ENCODE results near the gene CDK17. TPM values are rescaled to one million over a fixed set of nuclear protein-coding genes. Genes with fewer than 3 reads are reported as not detected.
"Not testable (repeated sequence)": the region's sequence is repeated elsewhere in the genome, so short reads cannot be mapped to it uniquely, and the experiment has no call there.

Gene CDK17
- total RNA-seq, 2 donors from 2014 or later: 30.7 to 97.6 TPM

- Histone ChIP-seq H3K36me3 (no peaks in the 10 kb centered on the region), H3K27ac (no peak overlapping the region), H3K27me3 (replicated peaks; ENCODE audit: insufficient read depth) (no peaks in the 10 kb centered on the region), H3K4me1 (ENCODE audit: control insufficient read depth in 1 of 2, low read depth in 2 of 2) (no peaks in the 10 kb centered on the region), H3K4me3 (no peak overlapping the region), H3K9me3 (no peaks in the 10 kb centered on the region)
- TF ChIP-seq CTCF (IDR thresholded peaks at IDR 0.05): no peak
- DNase-seq (ENCODE audit: low spot score) (no peak), ATAC-seq (ENCODE audit: insufficient number of reproducible peaks, low FRiP score, low read depth) (no peak)
Observed at GRCh38 chr12:96409731-96410130, 9.5 kb upstream of the CDK17 start.

GRCh38 chr12:96408993-96409392 is 8.8 kb upstream of the CDK17 start:
- no peak overlapping the region for H3K27ac ChIP-seq
- ATAC-seq (ENCODE audit: insufficient number of reproducible peaks, low FRiP score, low read depth) (no peak), DNase-seq (ENCODE audit: low spot score) (no peak)
- no peaks in the 10 kb centered on the region for H3K9me3 ChIP-seq
- no peak for TF ChIP-seq CTCF (IDR thresholded peaks at IDR 0.05)
- H3K4me1 ChIP-seq (ENCODE audit: control insufficient read depth in 1 of 2, low read depth in 2 of 2): no peaks in the 10 kb centered on the region
- H3K27me3 ChIP-seq (replicated peaks; ENCODE audit: insufficient read depth): no peaks in the 10 kb centered on the region
- H3K4me3 ChIP-seq: no peak overlapping the region
- no peaks in the 10 kb centered on the region for H3K36me3 ChIP-seq

- H3K4me1 ChIP-seq (ENCODE audit: control insufficient read depth in 1 of 2, low read depth in 2 of 2); H3K36me3 ChIP-seq; H3K27me3 ChIP-seq (replicated peaks; ENCODE audit: insufficient read depth); H3K9me3 ChIP-seq; ATAC-seq (ENCODE audit: insufficient number of reproducible peaks, low FRiP score, low read depth); DNase-seq (ENCODE audit: low spot score); H3K27ac ChIP-seq; H3K4me3 ChIP-seq: not testable (repeated sequence)
Observed at GRCh38 chr12:96407429-96408097, 7.3 kb upstream of the CDK17 start.

- H3K4me1 ChIP-seq (ENCODE audit: control insufficient read depth in 1 of 2, low read depth in 2 of 2): peaks cover 0 to 6% of the 10 kb centered on the region in 2 donors
- TF ChIP-seq CTCF (IDR thresholded peaks at IDR 0.05): no peak
- no peaks in the 10 kb centered on the region for H3K27me3 ChIP-seq (replicated peaks; ENCODE audit: insufficient read depth)
- DNase-seq (ENCODE audit: low spot score) (no peak), ATAC-seq (ENCODE audit: insufficient number of reproducible peaks, low FRiP score, low read depth) (no peak)
- no peak overlapping the region for H3K4me3 ChIP-seq
- no peaks in the 10 kb centered on the region for H3K9me3 ChIP-seq
- H3K27ac ChIP-seq: no peak overlapping the region
- no peaks in the 10 kb centered on the region for H3K36me3 ChIP-seq
Observed at GRCh38 chr12:96404696-96405095, 4.5 kb upstream of the CDK17 start.

- no peaks in the 10 kb centered on the region for H3K9me3 ChIP-seq
- no peak overlapping the region for H3K27ac ChIP-seq
- peaks cover 0 to 6% of the 10 kb centered on the region in 2 donors for H3K4me1 ChIP-seq (ENCODE audit: control insufficient read depth in 1 of 2, low read depth in 2 of 2)
- no peaks in the 10 kb centered on the region for H3K27me3 ChIP-seq (replicated peaks; ENCODE audit: insufficient read depth)
- ATAC-seq (ENCODE audit: insufficient number of reproducible peaks, low FRiP score, low read depth): no peak
- no peak for TF ChIP-seq CTCF (IDR thresholded peaks at IDR 0.05)
- H3K36me3 ChIP-seq: no peaks in the 10 kb centered on the region
- no peak for DNase-seq (ENCODE audit: low spot score)
- H3K4me3 ChIP-seq: no peak overlapping the region
Observed at GRCh38 chr12:96403870-96404269, 3.6 kb upstream of the CDK17 start.

GRCh38 chr12:96402522-96402921 is 2.3 kb upstream of the CDK17 start:
- H3K4me1 ChIP-seq (ENCODE audit: control insufficient read depth in 1 of 2, low read depth in 2 of 2): peaks cover 9 to 18% of the 10 kb centered on the region in 2 donors
- not testable (repeated sequence) for H3K27me3 ChIP-seq (replicated peaks; ENCODE audit: insufficient read depth); ATAC-seq (ENCODE audit: insufficient number of reproducible peaks, low FRiP score, low read depth); H3K36me3 ChIP-seq; H3K9me3 ChIP-seq; DNase-seq (ENCODE audit: low spot score); H3K4me3 ChIP-seq; H3K27ac ChIP-seq

Measured in thoracic aorta (tissue), 2 donors.